MCF 10A (cell line): ENCODE data around the gene HIPK1. TPM values are rescaled to one million over a fixed set of nuclear protein-coding genes. Genes with fewer than 3 reads are reported as not detected.

ENCODE experiments used
- BruUV-seq: library from RNA; stranded (reverse); fragments of 400-500 nt; replicated peaks from 2 replicates; lab custom pipeline; 2021; lab: Mats Ljungman, UMichigan
- CTCF ChIA-PET: fragments of 300-600 bp; sonication (Branson Sonifier 250); formaldehyde crosslinking; extraction: SDS; loops from one replicate; lab custom pipeline; 2021; ENCODE audit warnings: antibody characterized with exemption, inconsistent platforms; lab: Yijun Ruan, JAX
- POLR2A ChIA-PET: fragments of 300-600, 350-650 bp; sonication (Branson Sonifier 250); formaldehyde crosslinking; extraction: SDS; loops from one replicate; lab custom pipeline; 2020; ENCODE audit warnings: antibody characterized with exemption, inconsistent platforms; lab: Yijun Ruan, JAX
- DNase-seq: peaks from one replicate; pipeline ENCODE4 v3.0.0-alpha.2; 2018; ENCODE audit not compliant: unreplicated experiment
- H3K27ac Mint-ChIP-seq: one replicate; pipeline ENCODE4 v1.8.0; 2022; ENCODE audit warnings: mild to moderate bottlenecking, low read depth, mixed read lengths; ENCODE audit not compliant: unreplicated experiment
- H3K27me3 Mint-ChIP-seq: one replicate; pipeline ENCODE4 v1.8.0; 2022; ENCODE audit warnings: mixed read lengths; ENCODE audit not compliant: insufficient read depth, unreplicated experiment
- H3K36me3 Mint-ChIP-seq: one replicate; pipeline ENCODE4 v1.8.0; 2022; ENCODE audit warnings: mild to moderate bottlenecking, moderate library complexity, mixed read lengths; ENCODE audit not compliant: insufficient read depth, unreplicated experiment
- H3K4me1 Mint-ChIP-seq: one replicate; pipeline ENCODE4 v1.8.0; 2022; ENCODE audit warnings: mixed read lengths; ENCODE audit not compliant: insufficient read depth, unreplicated experiment
- H3K4me3 Mint-ChIP-seq: one replicate; pipeline ENCODE4 v1.8.0; 2022; ENCODE audit warnings: mild to moderate bottlenecking, moderate library complexity, mixed read lengths; ENCODE audit not compliant: unreplicated experiment
- H3K9me3 Mint-ChIP-seq: one replicate; pipeline ENCODE4 v1.8.0; 2022; ENCODE audit warnings: mixed read lengths; ENCODE audit not compliant: unreplicated experiment
- intact Hi-C: fragments of 100-400 bp; cut with micrococcal nuclease; formaldehyde crosslinking; loops from 2 replicates; pipeline ENCODE4 v1.14.1; 2022
- total RNA-seq: library from RNA; stranded (reverse); gene quantifications from 2 replicates; pipeline ENCODE4 v1.2.3, GENCODE V29; 2022
- TF ChIP-seq, protein P1 (sequence below): fragments of 200-600 bp; IDR thresholded peaks from one replicate; pipeline ENCODE4 v1.8.0; 2022; ENCODE audit warnings: antibody characterized with exemption, mild to moderate bottlenecking; ENCODE audit not compliant: unreplicated experiment

HIPK1 gene
- total RNA-seq, 1 experiment from 2014 or later: 46.7 TPM

GRCh38 chr1:113958691-113959090 lies 29.6 kb downstream of the HIPK1 start:
- no peak for DNase-seq
- H3K27me3 Mint-ChIP-seq: no peaks in the 10 kb centered on the region
- no TSS peak for BruUV-seq
- POLR2A ChIA-PET: interaction anchor here (1.1 kb wide), 1 partner anchor 13 kb away, joined by 3 read pairs; no protein-coding TSS in a partner anchor
- CTCF ChIA-PET: interaction anchor here (0.7 to 2.1 kb wide), 4 partner anchors 10 to 179 kb away, joined by 3 to 9 read pairs (median 4); no protein-coding TSS in a partner anchor
- H3K4me1 Mint-ChIP-seq: no peaks in the 10 kb centered on the region
- TF ChIP-seq, protein P1, sequence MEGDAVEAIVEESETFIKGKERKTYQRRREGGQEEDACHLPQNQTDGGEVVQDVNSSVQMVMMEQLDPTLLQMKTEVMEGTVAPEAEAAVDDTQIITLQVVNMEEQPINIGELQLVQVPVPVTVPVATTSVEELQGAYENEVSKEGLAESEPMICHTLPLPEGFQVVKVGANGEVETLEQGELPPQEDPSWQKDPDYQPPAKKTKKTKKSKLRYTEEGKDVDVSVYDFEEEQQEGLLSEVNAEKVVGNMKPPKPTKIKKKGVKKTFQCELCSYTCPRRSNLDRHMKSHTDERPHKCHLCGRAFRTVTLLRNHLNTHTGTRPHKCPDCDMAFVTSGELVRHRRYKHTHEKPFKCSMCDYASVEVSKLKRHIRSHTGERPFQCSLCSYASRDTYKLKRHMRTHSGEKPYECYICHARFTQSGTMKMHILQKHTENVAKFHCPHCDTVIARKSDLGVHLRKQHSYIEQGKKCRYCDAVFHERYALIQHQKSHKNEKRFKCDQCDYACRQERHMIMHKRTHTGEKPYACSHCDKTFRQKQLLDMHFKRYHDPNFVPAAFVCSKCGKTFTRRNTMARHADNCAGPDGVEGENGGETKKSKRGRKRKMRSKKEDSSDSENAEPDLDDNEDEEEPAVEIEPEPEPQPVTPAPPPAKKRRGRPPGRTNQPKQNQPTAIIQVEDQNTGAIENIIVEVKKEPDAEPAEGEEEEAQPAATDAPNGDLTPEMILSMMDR: no peak
- peaks cover 62% of the 10 kb centered on the region for H3K36me3 Mint-ChIP-seq
- no peak overlapping the region for H3K4me3 Mint-ChIP-seq
- intact Hi-C loops: no loop called here
- H3K9me3 Mint-ChIP-seq: no peaks in the 10 kb centered on the region
- H3K27ac Mint-ChIP-seq: no peak overlapping the region

DNA sequence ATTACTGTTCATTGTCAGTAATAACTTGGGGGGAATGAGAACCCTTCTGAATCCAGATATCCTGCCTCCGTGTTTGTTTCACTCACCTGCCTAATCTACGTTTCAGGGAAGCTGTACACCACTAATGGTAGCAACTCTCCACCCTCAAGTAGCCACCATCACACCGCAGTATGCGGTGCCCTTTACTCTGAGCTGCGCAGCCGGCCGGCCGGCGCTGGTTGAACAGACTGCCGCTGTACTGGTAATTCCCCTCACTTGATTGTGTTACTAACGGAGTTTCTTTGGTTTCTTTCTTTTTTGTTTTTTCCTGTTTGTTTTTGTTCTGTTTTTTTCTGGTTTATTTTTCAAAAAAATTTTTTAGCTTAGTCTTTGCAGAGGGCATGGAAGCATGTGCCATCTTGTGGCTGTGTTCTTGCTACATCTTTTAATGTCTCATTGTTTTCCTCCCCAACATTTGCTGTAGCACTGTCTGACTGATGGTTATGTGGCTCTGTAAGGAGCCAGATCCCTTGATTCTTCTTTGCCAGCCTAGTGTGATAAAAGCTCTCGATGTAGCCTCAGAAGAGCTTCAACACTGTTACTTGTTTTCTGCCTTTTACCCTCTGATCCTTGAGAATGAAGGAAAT lies 34.3 kb downstream of the HIPK1 start:
- no TSS peak for BruUV-seq
- Mint-ChIP-seq H3K27me3 (no peaks in the 10 kb centered on the region), H3K4me1 (no peaks in the 10 kb centered on the region), H3K36me3 (peaks cover 61% of the 10 kb centered on the region), H3K4me3 (no peak overlapping the region), H3K27ac (no peak overlapping the region), H3K9me3 (no peaks in the 10 kb centered on the region)
- TF ChIP-seq, protein P1: no peak
- intact Hi-C loops: no loop called here
- CTCF ChIA-PET: interaction anchor here (0.7 to 3.9 kb wide), 11 partner anchors 9 to 320 kb away, joined by 3 to 22 read pairs (median 3); partner anchors contain the start of genes AP4B1, HIPK1 and OLFML3
- DNase-seq: no peak
- POLR2A ChIA-PET: interaction anchor here (0.6 to 1.1 kb wide), 3 partner anchors 22 to 705 kb away, joined by 3 to 4 read pairs (median 3); partner anchors contain the start of gene HIPK1

DNA sequence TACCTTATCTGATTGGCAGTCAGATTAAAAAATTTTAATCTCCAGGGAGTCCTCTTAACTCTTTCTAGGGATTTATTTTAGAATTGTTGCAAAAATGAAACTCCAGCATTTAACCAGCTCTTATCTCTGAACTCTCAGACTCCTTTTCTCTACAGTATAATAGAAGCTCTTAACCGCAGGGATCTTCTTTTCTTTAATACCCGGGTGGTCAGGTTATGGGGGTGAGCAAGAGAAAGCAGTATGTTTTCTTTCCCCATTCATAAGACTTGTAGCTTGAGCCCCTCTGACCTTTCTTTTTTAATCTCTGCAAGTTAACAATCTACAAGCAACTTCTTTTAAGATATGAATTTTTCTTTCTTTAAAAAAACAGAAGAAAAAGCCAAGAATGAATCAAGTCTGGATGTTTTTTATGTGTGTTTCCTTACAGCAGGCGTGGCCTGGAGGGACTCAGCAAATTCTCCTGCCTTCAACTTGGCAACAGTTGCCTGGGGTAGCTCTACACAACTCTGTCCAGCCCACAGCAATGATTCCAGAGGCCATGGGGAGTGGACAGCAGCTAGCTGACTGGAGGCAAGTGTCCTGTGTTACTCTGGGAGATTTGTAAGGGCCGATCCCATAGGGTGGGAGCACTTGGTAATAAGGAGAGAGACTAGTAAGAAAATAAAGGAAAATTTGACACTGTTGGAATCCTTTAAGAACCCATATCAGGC lies 36.7 kb downstream of the HIPK1 start:
- intact Hi-C loops: no loop called here
- CTCF ChIA-PET: interaction anchor here (0.9 to 3.9 kb wide), 2 partner anchors 12 to 317 kb away, joined by 6 to 22 read pairs; partner anchors contain the start of gene OLFML3
- H3K4me3 Mint-ChIP-seq: no peak overlapping the region

More for the DNA sequence above, 36.7 kb downstream of the HIPK1 start:
- Mint-ChIP-seq H3K9me3 (no peaks in the 10 kb centered on the region), H3K27me3 (no peaks in the 10 kb centered on the region), H3K36me3 (peaks cover 75% of the 10 kb centered on the region), H3K4me1 (no peaks in the 10 kb centered on the region), H3K27ac (no peak overlapping the region)
- BruUV-seq: no TSS peak
- no peak for DNase-seq
- TF ChIP-seq, protein P1: no peak
- POLR2A ChIA-PET: interaction anchor here (1.6 kb wide), 1 partner anchor 13 kb away, joined by 4 read pairs; no protein-coding TSS in a partner anchor
